ENCODE measurements around the gene VPS37B.
"Not testable (repeated sequence)": the region's sequence is repeated elsewhere in the genome, so short reads cannot be mapped to it uniquely, and the experiment has no call there.

VPS37B gene

DNA sequence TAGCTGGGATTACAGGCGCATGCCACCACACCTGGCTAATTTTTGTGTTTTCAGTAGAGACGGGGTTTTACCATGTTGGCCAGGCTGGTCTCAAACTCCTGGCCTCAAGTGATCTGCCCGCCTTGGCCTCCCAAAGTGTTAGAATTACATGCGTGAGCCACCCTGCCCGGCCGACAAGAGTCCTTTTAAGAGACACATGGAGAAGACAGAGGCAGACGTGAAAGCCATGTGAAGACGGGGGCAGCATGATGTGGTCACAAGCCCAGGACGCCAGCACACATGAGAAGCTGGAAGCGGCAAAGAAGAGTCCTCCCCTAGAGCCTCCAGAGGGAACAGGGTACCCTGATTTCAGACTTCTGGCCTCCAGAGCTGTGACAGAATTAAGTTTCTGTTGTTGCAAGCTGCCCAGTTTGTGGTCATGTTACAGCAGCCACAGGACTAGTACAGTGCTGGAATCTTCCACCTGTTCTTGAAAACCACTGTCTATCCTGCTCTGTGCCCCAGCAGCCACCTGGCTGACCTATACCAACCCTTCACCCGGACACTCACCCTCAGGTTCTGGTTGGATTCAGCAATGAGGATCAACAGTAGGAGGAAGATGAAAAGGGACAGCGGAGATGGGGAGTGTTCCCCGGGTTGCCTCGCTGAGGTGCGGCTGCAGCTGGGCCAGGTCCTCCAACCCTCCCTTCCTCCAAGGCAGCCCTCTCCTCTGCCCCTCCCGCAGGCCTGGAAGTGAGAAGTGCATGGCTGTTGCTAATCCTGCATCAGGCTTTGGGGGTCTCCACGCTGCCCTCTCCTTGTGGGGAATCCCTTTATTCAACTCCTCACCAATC lies 16.9 kb downstream of the VPS37B start:
- no peaks in the 10 kb centered on the region for H3K79me1 ChIP-seq (ENCODE audit: low read length)
- no peak overlapping the region for H2BK5ac ChIP-seq (ENCODE audit: low read depth, low read length, poor library complexity)
- H2BK12ac ChIP-seq (ENCODE audit: low read length), result no peak overlapping the region
- no peak overlapping the region for H3K4me3 ChIP-seq (ENCODE audit: low read depth, low read length)
- H2AFZ ChIP-seq (ENCODE audit: insufficient read depth, low read length, poor library complexity), result no peak overlapping the region
- peaks cover 7% of the 10 kb centered on the region for H3K79me2 ChIP-seq (ENCODE audit: control insufficient read depth, insufficient read depth, low read length, poor library complexity)
- no peak overlapping the region for H3K23ac ChIP-seq (ENCODE audit: low read length)
- no peak overlapping the region for H4K8ac ChIP-seq (ENCODE audit: low read depth, low read length)
- WGBS (ENCODE audit: extremely low coverage, insufficient coverage, insufficient read length), result no CpG with 5 or more reads among the region's 17 CpGs
- no peak overlapping the region for H2AK5ac ChIP-seq (ENCODE audit: low read length)
- no peak for DNase-seq
- no peak overlapping the region for H3K14ac ChIP-seq (ENCODE audit: low read length)
- H3K4me2 ChIP-seq (ENCODE audit: low read length), result no peak overlapping the region
- no peaks in the 10 kb centered on the region for H3K27me3 ChIP-seq (ENCODE audit: insufficient read depth, low read length)
- H3K9me3 ChIP-seq (ENCODE audit: insufficient read depth, low read depth, low read length), result no peaks in the 10 kb centered on the region
- H3K27ac ChIP-seq (ENCODE audit: low read depth, low read length), result no peak overlapping the region
- no peak overlapping the region for H2BK120ac ChIP-seq (ENCODE audit: insufficient read depth, low read length, poor library complexity)
- no peak overlapping the region for H3K18ac ChIP-seq (ENCODE audit: low read length)
- peaks cover 0 to 12% of the 10 kb centered on the region in 2 experiments for H3K4me1 ChIP-seq (ENCODE audit: control insufficient read depth in 1 of 2, insufficient read depth in 2 of 2, low read length in 2 of 2)
- no peak overlapping the region for H3K9ac ChIP-seq (ENCODE audit: low read length)
- H3K4ac ChIP-seq (ENCODE audit: low read depth, low read length), result peak overlapping the region; percentile 35
- no peak overlapping the region for H4K12ac ChIP-seq (ENCODE audit: low read depth, low read length)
- H3K36me3 ChIP-seq (ENCODE audit: control insufficient read depth in 1 of 2, insufficient read depth in 2 of 2, low read length in 2 of 2), result peaks cover 0 to 3% of the 10 kb centered on the region in 2 experiments
- no peak overlapping the region for H4K91ac ChIP-seq (ENCODE audit: low read depth, low read length)

DNA sequence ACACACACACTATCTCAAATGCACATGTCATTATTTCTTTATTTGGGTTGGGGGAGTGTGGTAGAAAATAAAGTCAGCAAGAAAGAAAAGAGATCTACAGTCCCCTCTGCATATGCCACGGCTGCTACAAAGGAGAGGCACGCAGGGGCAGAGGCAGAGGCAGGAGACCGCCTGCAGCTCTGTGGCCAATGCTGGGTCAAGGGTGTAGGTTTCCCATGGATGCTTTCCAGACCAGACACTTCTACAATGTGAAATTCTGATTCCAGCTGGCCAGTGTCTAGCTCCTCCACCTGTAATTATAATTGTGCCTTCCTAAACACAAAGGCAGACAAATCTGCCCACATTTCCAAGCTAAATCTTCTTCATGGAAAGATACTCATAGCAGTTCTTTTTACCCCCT lies 19.2 kb downstream of the VPS37B start:
- Histone ChIP-seq H2AK5ac (ENCODE audit: low read length) (no peak overlapping the region), H3K36me3 (ENCODE audit: control insufficient read depth in 1 of 2, insufficient read depth in 2 of 2, low read length in 2 of 2) (peaks cover 0 to 3% of the 10 kb centered on the region in 2 experiments), H3K79me1 (ENCODE audit: low read length) (peaks cover 2% of the 10 kb centered on the region), H4K8ac (ENCODE audit: low read depth, low read length) (no peak overlapping the region), H3K9me3 (ENCODE audit: insufficient read depth, low read depth, low read length) (no peaks in the 10 kb centered on the region), H2BK120ac (ENCODE audit: insufficient read depth, low read length, poor library complexity) (no peak overlapping the region), H4K91ac (ENCODE audit: low read depth, low read length) (no peak overlapping the region), H4K12ac (ENCODE audit: low read depth, low read length) (no peak overlapping the region), H3K4me2 (ENCODE audit: low read length) (no peak overlapping the region), H3K79me2 (ENCODE audit: control insufficient read depth, insufficient read depth, low read length, poor library complexity) (peaks cover 6% of the 10 kb centered on the region), H2AFZ (ENCODE audit: insufficient read depth, low read length, poor library complexity) (no peak overlapping the region), H2BK12ac (ENCODE audit: low read length) (no peak overlapping the region), H3K4ac (ENCODE audit: low read depth, low read length) (no peak overlapping the region), H3K23ac (ENCODE audit: low read length) (no peak overlapping the region), H3K4me1 (ENCODE audit: control insufficient read depth in 1 of 2, insufficient read depth in 2 of 2, low read length in 2 of 2) (peaks cover 11 to 30% of the 10 kb centered on the region in 2 experiments), H2BK5ac (ENCODE audit: low read depth, low read length, poor library complexity) (no peak overlapping the region), H3K9ac (ENCODE audit: low read length) (no peak overlapping the region), H3K27ac (ENCODE audit: low read depth, low read length) (no peak overlapping the region), H3K27me3 (ENCODE audit: insufficient read depth, low read length) (no peaks in the 10 kb centered on the region), H3K18ac (ENCODE audit: low read length) (no peak overlapping the region), H3K4me3 (ENCODE audit: low read depth, low read length) (no peak overlapping the region), H3K14ac (ENCODE audit: low read length) (no peak overlapping the region)
- WGBS (ENCODE audit: extremely low coverage, insufficient coverage, insufficient read length), result no CpG with 5 or more reads among the region's 3 CpGs
- DNase-seq, result no peak

DNA sequence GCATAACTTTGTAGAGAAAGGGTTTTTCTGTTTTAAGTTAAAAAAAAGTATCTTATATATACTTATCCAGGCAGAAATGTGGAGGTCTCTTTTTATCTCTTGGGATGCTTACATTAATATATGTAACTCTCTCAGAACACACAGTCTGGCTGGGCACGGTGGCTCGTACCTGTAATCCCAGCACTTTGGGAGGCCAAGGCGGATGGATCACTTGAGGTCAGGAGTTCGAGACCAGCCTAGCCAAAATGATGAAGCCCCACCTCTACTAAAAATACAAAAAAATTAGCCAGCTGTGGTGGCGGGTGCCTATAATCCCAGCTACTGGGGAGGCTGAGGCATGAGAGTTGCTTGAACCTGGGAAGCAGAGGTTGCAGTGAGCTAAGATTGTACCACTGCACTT lies 19.6 kb downstream of the VPS37B start:
- H3K23ac ChIP-seq (ENCODE audit: low read length); H4K91ac ChIP-seq (ENCODE audit: low read depth, low read length); H3K36me3 ChIP-seq (ENCODE audit: control insufficient read depth in 1 of 2, insufficient read depth in 2 of 2, low read length in 2 of 2); H2BK120ac ChIP-seq (ENCODE audit: insufficient read depth, low read length, poor library complexity); DNase-seq; H3K4me3 ChIP-seq (ENCODE audit: low read depth, low read length); H3K9me3 ChIP-seq (ENCODE audit: insufficient read depth, low read depth, low read length); H3K27me3 ChIP-seq (ENCODE audit: insufficient read depth, low read length); H4K8ac ChIP-seq (ENCODE audit: low read depth, low read length); H4K12ac ChIP-seq (ENCODE audit: low read depth, low read length); H2AFZ ChIP-seq (ENCODE audit: insufficient read depth, low read length, poor library complexity); H2AK5ac ChIP-seq (ENCODE audit: low read length); H3K14ac ChIP-seq (ENCODE audit: low read length); H2BK5ac ChIP-seq (ENCODE audit: low read depth, low read length, poor library complexity); H3K79me2 ChIP-seq (ENCODE audit: control insufficient read depth, insufficient read depth, low read length, poor library complexity); H3K79me1 ChIP-seq (ENCODE audit: low read length); H3K4me2 ChIP-seq (ENCODE audit: low read length); H3K4ac ChIP-seq (ENCODE audit: low read depth, low read length); H2BK12ac ChIP-seq (ENCODE audit: low read length); H3K18ac ChIP-seq (ENCODE audit: low read length); H3K9ac ChIP-seq (ENCODE audit: low read length); H3K27ac ChIP-seq (ENCODE audit: low read depth, low read length): not testable (repeated sequence)
- WGBS (ENCODE audit: extremely low coverage, insufficient coverage, insufficient read length), result no CpG with 5 or more reads among the region's 5 CpGs
- H3K4me1 ChIP-seq (ENCODE audit: control insufficient read depth in 1 of 2, insufficient read depth in 2 of 2, low read length in 2 of 2), result peaks cover 14 to 33% of the 10 kb centered on the region in 2 experiments

DNA sequence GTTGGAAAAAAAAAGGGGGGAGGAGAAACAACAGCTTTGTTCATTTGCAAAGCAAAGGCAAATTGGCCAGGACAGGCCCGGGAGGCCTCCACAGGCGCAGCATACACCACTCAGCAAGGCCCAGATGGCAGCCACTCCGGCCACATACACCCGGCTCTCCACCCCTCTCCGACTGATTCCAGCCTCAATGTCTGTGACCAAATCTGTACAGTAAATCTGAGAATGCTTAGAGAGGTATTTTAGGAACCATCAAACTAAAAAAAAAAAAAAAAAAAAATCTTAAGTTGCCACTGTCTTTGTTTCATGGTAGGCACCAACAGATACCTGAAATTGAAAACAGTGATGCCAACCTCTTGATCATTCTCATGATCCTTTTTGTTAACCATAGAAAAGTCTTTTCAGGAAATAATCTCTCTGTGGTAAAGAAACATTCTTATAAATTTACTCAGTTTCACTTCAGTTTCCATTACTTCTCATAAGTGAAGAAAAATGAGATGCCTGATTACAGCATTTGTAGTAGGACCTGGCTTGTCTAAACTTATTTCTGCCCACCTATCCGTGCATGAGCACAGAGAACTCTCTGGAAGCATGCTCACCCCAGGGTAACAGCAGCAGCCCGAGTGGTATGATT lies 20.2 kb downstream of the VPS37B start:
- DNase-seq, result no peak
- WGBS (ENCODE audit: extremely low coverage, insufficient coverage, insufficient read length), result no CpG with 5 or more reads among the region's 7 CpGs
- no peaks in the 10 kb centered on the region for H3K27me3 ChIP-seq (ENCODE audit: insufficient read depth, low read length)
- no peak overlapping the region for H2BK120ac ChIP-seq (ENCODE audit: insufficient read depth, low read length, poor library complexity)
- no peak overlapping the region for H4K8ac ChIP-seq (ENCODE audit: low read depth, low read length)
- peaks cover 19 to 36% of the 10 kb centered on the region in 2 experiments for H3K4me1 ChIP-seq (ENCODE audit: control insufficient read depth in 1 of 2, insufficient read depth in 2 of 2, low read length in 2 of 2)
- H2BK12ac ChIP-seq (ENCODE audit: low read length), result no peak overlapping the region
- peaks cover 4 to 7% of the 10 kb centered on the region in 2 experiments for H3K36me3 ChIP-seq (ENCODE audit: control insufficient read depth in 1 of 2, insufficient read depth in 2 of 2, low read length in 2 of 2)
- H3K18ac ChIP-seq (ENCODE audit: low read length), result no peak overlapping the region
- no peaks in the 10 kb centered on the region for H3K9me3 ChIP-seq (ENCODE audit: insufficient read depth, low read depth, low read length)
- no peak overlapping the region for H3K4me3 ChIP-seq (ENCODE audit: low read depth, low read length)
- H3K14ac ChIP-seq (ENCODE audit: low read length), result no peak overlapping the region
- peaks cover 7% of the 10 kb centered on the region for H3K79me1 ChIP-seq (ENCODE audit: low read length)
- no peak overlapping the region for H3K23ac ChIP-seq (ENCODE audit: low read length)
- H4K12ac ChIP-seq (ENCODE audit: low read depth, low read length), result no peak overlapping the region
- no peak overlapping the region for H4K91ac ChIP-seq (ENCODE audit: low read depth, low read length)
- no peak overlapping the region for H3K27ac ChIP-seq (ENCODE audit: low read depth, low read length)
- H3K9ac ChIP-seq (ENCODE audit: low read length), result no peak overlapping the region
- no peak overlapping the region for H2BK5ac ChIP-seq (ENCODE audit: low read depth, low read length, poor library complexity)
- H3K4ac ChIP-seq (ENCODE audit: low read depth, low read length), result peak overlapping the region; percentile 47
- H2AK5ac ChIP-seq (ENCODE audit: low read length), result no peak overlapping the region
- peak overlapping the region; percentile 52 for H2AFZ ChIP-seq (ENCODE audit: insufficient read depth, low read length, poor library complexity)
- no peak overlapping the region for H3K4me2 ChIP-seq (ENCODE audit: low read length)
- H3K79me2 ChIP-seq (ENCODE audit: control insufficient read depth, insufficient read depth, low read length, poor library complexity), result peaks cover 8% of the 10 kb centered on the region
